GM12875 (cell line): Measurements from ENCODE around the gene GNA12.

Experiments
- H3K4me3 ChIP-seq: one replicate; pipeline ENCODE4 v1.5.1; 2011; ENCODE audit warnings: low read depth, low read length, control low read depth
- CTCF ChIP-seq: IDR thresholded peaks from 2 replicates; pipeline ENCODE4 v1.5.1; 2011; ENCODE audit warnings: low read depth, mild to moderate bottlenecking, control low read depth, inconsistent platforms, low read length, moderate library complexity, borderline replicate concordance; ENCODE audit not compliant: insufficient read depth

Gene GNA12

DNA sequence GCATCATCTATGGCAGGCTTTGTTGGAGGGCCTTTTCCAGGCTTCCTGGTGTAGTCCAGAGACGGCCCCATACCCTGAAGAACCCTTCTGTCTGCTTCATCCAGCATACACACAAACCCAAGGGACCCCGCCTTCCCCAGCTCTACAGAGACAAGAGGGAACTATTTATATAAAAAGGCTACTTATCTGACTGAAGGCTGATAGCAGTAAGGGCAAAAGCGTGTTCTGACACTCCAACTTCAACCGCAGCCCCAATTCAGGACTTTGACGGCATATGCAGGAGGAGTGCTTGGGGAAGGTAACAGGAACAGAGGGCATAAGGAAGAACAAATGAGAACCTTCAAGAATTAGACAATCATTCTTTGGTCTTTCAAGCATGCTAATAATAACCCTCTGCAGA lies 21.0 kb downstream of the GNA12 start:
- TF ChIP-seq CTCF = no peak
- no peak overlapping the region for H3K4me3 ChIP-seq

DNA sequence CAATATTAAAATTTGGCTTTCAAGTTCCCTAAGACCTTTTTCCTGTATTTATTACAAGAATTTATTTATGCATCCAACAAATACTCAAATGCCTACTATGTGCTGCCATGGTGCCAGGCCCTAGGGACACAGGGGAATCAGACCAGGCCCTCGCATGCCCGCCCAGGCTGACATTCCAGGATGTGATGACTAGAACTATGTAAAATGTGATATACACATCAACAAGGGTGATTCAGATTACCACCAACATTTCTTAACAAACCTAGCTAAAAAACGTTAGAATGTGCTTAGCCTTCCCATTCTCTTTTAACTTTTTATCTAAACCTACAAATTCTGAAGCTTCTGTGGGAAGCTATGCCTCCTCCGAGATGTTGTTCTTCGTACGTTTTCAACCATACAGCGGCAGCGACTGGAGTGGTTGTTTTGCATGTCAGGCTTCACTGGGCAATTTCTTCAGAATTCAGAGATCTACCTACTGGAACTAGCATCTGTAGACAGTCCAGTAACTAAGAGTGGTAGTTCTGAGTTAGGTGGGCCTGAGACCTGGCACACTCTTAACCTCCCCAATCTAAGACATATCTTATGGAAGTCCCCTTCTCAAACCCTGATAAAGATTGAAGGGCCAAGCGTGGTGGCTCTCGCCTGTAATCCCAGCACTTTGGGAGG lies 22.1 kb downstream of the GNA12 start:
- no peak for TF ChIP-seq CTCF
- no peak overlapping the region for H3K4me3 ChIP-seq

DNA sequence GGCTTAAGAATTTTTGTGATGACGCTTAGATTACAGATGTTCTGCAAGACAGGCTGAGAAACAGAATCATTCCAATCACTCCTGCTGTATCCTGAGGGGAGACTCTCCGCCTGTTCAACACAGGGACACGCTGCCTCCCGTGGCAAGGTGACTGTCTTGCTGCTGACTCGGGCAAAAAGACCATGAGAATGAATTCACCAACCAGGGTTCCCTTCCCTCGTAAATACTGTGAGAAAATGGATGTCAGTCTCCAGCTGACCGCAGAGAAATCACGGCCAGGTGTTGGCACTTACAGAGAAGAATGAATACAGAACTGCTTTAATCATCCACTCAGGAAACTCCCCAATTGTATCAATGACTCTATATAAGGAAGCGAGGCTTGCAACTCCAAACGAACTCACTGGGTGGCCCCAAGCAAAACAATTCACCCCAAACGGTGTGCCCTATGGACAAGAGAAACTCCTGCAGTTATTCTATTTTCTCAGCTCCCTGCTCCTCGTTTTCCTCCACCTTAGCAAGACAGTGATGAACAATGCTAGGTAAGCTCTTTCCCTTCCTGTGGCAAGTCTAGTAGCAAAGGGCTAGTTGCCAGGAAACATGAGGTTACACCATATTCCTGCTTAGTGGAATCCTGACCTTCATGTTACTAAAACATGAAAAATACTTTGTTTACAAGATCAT lies 22.8 kb downstream of the GNA12 start:
- no peak for TF ChIP-seq CTCF
- H3K4me3 ChIP-seq = no peak overlapping the region

GRCh38 chr7:2820508-2820934 lies 23.6 kb downstream of the GNA12 start:
- H3K4me3 ChIP-seq = no peak overlapping the region
- TF ChIP-seq CTCF = no peak

GRCh38 chr7:2819954-2820397 lies 24.1 kb downstream of the GNA12 start:
- TF ChIP-seq CTCF = no peak
- no peak overlapping the region for H3K4me3 ChIP-seq

GRCh38 chr7:2819161-2819953 lies 24.8 kb downstream of the GNA12 start:
- TF ChIP-seq CTCF = no peak

More at GRCh38 chr7:2819161-2819953, 24.8 kb downstream of the GNA12 start:
- no peak overlapping the region for H3K4me3 ChIP-seq
